GM12872 (cell line): ENCODE measurements around the gene BID.

Experiments
- TF ChIP-seq, protein P1 (sequence below): IDR thresholded peaks from 3 replicates; pipeline ENCODE4 v1.5.1; 2011; ENCODE audit warnings: low read depth, mild to moderate bottlenecking, low read length, moderate library complexity; ENCODE audit not compliant: insufficient read depth

BID gene

DNA sequence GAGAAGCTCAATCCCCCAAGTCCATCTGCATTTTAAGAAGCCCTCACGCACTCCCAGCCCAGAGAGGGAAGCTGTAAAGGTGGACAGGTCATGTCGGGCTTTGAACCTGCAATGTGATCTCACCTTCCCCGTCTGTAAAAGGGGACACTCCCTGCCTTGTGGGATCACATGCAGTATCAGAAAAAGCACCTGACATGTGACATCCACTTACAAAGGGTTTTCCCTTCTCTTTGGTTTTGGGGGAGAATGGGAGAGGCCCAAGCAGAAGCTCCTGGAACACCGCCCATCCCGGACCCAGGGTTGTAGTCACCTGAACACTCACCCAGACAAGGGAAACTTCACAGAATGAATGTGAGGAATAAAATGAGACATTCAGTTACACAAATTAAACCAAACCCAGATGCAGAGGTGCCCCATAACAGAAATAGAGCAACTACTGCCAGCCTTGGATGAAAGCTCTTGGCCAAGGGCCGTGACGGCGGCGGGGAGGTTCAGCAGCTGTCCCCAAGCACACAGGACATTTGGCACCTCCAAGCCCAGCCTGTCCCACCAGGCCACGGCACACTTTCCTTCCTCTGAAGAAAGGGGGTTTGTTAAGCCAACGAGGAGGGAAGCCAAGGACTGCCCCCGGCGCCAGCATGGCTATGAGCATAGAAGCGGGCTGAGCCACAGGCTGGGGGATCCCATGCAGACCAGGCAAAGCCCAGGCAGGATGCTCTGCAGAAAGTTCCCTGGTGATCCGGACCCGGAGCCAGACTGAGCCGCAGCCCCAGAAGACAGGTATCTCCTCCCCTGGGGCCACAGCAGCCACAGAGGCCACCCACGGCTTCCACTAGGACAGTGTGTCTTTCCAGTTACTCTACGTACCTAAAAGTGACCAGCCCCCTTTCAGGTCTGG is 3.8 kb downstream of the BID start:
- TF ChIP-seq, protein P1, sequence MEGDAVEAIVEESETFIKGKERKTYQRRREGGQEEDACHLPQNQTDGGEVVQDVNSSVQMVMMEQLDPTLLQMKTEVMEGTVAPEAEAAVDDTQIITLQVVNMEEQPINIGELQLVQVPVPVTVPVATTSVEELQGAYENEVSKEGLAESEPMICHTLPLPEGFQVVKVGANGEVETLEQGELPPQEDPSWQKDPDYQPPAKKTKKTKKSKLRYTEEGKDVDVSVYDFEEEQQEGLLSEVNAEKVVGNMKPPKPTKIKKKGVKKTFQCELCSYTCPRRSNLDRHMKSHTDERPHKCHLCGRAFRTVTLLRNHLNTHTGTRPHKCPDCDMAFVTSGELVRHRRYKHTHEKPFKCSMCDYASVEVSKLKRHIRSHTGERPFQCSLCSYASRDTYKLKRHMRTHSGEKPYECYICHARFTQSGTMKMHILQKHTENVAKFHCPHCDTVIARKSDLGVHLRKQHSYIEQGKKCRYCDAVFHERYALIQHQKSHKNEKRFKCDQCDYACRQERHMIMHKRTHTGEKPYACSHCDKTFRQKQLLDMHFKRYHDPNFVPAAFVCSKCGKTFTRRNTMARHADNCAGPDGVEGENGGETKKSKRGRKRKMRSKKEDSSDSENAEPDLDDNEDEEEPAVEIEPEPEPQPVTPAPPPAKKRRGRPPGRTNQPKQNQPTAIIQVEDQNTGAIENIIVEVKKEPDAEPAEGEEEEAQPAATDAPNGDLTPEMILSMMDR = no peak

DNA sequence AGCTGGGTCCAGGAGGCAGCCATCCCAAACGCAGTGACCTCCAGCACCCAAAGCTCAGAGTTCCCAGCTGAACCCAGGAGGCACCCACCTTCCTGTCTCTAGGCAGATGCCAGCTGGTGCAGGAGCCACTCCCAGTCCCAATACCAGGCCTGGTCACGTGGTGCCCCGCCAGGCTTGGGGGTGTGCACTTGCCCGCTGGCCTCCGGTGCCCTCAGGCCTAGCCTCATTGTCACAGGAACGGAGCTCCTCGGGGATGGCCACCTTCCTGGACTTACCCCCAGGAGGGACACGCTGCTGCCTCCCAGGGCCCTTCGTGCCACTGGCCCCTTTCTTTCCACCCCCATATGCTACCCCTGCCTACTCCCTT is 4.6 kb downstream of the BID start:
- TF ChIP-seq, protein P1 = no peak

DNA sequence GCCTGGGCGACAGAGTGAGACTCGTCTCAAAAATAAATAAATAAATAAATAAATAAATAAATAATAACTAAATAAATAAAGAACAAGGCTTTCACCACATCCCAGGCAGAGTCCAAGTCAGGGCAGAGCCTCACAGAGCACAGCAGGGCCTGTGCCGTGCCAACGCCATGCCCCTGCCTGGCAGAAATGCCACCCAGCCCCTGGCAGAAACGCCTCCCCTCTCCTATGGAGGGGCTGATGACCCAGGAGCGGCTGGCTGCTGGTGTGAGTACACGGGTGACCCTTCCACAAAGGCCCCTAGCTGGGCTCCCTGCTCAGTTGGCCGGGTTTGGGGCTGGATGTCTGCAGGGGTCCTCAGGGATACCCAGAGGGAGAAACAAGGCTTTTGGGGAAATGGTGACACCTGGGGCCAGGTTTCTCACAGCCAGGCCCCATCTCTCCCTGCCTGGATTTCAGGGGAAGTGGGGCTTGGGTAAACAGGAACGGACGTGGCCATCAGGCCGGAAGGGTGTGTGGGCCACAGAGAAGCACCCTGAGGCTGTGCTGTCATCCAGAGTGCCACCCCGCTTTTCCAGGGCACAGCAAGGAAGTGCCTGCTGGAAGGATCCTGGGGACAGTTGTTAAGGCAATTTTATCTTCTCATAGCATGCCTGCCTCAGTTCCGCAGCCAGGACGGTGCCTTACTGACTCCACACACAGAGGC is 5.1 kb downstream of the BID start:
- TF ChIP-seq, protein P1 = no peak

DNA sequence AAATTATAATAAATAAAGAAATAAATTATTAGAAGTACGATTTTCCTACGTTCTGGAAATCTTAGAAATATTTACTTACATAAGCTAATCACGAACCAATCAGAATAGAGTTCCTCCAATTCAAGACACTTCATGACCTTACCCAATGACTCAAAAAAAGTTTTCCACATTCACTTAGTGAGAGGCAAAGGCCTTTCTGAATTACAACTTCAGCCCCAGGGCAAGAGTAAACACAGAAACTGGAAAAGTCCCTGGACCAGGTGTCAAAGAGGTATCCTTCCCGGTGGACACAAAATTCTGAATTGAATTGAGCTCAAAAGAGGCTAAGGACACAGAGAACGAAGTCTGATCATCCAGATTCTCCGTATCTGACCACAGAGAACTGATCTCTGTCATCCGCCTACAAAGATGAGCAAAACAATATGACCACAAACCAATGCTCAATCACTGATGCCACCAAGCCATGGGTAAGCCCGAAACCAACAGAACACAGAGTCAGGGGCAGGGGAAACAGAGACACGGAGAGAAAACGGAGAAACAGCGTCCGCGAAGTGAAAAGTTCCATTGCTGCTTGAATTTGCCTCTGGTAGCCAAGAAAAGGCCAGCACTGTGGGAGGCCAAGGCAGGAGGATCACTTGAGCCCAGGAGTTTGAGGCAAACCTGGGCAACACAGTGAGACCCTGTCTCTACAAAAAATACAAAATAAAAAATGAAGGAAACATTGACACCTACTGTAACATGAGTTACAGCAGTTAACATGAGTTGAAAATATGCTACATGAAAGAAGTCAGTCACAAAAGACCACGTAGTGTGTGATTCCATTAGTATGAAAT is 6.8 kb downstream of the BID start:
- TF ChIP-seq, protein P1 = no peak

DNA sequence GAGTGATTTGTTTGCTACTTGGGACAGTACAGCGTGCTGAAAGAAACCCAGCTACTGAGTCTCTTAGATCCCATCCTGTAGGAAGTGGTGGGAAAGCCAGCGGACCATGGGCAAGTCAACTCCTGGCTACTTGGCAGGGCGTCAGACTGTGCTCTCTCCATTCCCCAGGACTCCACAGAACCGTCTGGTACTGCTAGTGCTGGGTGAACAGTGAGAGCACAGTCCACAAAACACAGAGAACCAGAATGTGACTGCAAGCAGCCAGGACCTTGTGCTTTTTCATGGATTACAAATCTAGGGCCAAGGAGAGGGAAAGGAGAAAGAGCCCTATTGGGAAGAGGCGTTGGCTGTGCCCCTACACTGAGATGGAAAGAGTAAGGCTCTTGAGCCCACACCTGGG is 10.2 kb downstream of the BID start:
- TF ChIP-seq, protein P1 = no peak

DNA sequence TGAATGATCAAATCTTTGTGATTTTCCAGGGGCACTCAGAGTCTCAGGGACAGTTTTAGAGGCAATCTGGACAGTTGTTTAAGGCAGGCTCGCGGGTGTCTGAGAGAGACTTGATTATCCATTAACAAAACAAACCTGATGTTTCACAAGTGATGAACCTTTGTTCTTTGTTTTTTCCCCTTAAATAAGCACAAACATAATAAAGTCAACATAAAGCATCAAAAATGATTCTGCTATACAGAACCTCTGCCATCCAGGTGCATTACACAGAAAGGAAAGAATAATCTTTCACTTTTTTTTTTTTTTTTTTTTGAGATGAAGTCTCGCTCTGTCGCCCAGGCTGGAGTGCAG is 13.2 kb downstream of the BID start:
- TF ChIP-seq, protein P1 = no peak
